ENCODE data around the gene LIPM. TPM values are rescaled to one million over a fixed set of nuclear protein-coding genes. Genes with fewer than 3 reads are reported as not detected.
A peak's percentile ranks its signal among the peaks of the same experiment; 100 is the strongest.

Gene LIPM, protein sequence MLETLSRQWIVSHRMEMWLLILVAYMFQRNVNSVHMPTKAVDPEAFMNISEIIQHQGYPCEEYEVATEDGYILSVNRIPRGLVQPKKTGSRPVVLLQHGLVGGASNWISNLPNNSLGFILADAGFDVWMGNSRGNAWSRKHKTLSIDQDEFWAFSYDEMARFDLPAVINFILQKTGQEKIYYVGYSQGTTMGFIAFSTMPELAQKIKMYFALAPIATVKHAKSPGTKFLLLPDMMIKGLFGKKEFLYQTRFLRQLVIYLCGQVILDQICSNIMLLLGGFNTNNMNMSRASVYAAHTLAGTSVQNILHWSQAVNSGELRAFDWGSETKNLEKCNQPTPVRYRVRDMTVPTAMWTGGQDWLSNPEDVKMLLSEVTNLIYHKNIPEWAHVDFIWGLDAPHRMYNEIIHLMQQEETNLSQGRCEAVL
- not detected in 2 replicates for total RNA-seq

DNA sequence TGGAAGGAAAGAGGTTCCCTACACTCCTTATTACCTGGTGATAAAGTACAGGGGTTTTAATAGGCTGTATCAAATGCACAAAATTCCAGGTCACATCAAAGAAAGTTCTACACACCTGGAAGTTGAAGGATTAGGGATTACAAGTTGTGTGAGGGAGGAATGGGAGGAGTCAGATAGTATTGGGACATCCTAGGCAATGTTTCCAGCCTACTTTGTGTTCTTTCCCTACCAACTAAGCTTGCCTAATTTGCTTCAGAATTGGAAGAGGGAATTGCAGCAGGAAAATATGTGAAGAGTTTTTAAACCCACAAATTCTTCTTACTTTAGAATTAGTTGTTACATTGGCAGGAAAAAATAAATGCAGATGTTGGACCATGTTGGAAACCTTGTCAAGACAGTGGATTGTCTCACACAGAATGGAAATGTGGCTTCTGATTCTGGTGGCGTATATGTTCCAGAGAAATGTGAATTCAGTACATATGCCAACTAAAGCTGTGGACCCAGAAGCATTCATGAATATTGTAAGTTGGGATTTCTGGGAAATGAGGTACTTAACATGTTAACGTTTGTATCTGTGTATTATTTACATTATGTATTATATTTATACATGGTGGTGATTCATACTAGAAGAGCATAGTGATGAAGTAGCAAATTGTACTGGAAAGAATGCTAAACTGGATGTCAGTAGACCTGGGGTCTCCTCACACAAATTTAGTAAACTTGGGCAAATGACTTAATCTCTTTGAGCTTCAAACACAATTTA lies at the start of gene LIPM:
Gene LIPM (plus strand): TSS at position 208 of the 763 bp plus-strand sequence. CDS start 167 bp downstream, at position 375.
- DNase-seq (ENCODE audit: low read depth) = no peak

DNA sequence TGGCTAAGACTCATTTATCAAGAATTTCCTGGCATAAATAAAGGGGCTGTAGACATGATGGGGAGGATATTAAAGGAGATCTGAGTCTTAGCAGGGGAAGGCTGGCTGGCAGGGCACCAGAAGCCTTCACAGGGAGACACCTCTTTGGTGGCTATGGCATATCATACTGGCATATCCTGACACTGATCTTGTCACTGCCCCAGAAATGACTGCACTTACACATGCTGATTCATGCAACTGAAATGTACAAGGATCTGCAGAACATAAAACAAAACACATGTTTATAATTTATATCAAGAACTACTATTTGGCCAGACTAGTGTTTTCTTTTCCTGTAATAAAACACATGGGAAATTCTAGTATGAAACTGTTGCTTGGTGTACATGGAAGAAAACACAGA lies 48.2 kb upstream of the LIPM start:
- peak; percentile 16 for DNase-seq (ENCODE audit: low read depth)

- no peak for DNase-seq (ENCODE audit: low read depth)
These were observed 46.8 kb upstream of the LIPM start for GRCh38 chr10:88755753-88756152.

DNA sequence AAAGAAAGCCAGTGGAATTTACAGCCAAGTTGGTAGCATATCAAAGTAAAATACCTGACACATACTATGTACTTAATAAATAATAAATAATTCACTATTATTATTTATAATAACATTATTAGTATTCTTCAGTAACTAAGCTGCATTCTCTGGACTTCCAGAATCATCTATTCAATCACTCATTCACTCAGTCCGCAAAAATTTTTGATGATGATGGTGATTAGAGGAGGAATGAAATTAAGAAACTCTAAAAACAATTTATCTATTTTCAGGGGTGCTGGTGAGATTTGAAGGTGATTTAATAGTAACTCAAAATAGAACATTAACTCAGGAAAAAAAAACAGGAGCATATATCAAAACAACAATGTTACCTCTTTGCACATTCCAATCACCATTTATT lies 45.9 kb upstream of the LIPM start:
- DNase-seq (ENCODE audit: low read depth) = no peak

- DNase-seq (ENCODE audit: low read depth) = no peak
These were observed 43.0 kb upstream of the LIPM start, which contains the start of gene LIPN for GRCh38 chr10:88759366-88760101. LIPN (plus strand) TSS chr10:88760020; CDS start chr10:88761406, 1,386 bp downstream.

GRCh38 chr10:88762906-88763305 lies 39.6 kb upstream of the LIPM start:
- DNase-seq (ENCODE audit: low read depth) = no peak

DNA sequence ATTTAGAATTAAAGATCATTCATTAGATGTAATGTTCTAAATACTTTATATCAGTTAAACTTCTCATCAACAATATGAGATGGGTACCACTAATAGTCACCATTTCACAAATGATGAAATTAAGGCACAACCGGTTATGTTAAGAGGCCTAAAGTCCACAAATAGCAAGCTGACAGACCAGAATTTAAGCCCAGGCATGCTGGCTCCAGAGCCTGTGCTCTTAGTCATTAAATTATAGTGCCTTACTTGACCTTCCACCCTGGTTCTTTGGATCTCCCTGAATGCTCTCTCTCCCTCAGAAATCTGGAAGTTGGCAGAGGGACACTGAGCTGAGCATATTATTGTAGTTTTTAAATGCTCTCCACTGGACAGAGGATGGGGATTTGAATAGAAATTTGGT lies 39.1 kb upstream of the LIPM start:
- DNase-seq (ENCODE audit: low read depth) = no peak

- no peak for DNase-seq (ENCODE audit: low read depth)
These were observed 38.4 kb upstream of the LIPM start for GRCh38 chr10:88764110-88764509.

DNA sequence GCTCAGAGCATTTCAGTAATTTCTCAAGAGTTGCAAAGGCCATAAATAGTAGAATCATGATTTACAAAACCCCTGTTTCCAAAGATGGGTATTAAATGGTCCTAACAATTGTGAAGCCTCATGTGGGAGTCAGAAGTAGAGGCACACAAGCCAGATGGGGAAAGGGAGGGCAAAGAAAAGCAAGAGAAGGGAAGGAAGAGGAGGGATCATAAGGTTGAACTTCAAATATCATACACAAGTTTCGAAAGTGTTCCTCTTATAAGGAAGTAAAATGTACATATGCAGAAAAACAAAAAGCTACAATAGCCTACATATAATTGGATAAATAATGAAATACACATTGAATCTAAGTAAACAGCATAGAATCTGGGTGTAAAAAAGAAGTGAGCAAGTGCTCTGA lies 36.7 kb upstream of the LIPM start:
- DNase-seq (ENCODE audit: low read depth) = no peak

- no peak for DNase-seq (ENCODE audit: low read depth)
These were observed 33.1 kb upstream of the LIPM start for GRCh38 chr10:88769384-88769783.

DNA sequence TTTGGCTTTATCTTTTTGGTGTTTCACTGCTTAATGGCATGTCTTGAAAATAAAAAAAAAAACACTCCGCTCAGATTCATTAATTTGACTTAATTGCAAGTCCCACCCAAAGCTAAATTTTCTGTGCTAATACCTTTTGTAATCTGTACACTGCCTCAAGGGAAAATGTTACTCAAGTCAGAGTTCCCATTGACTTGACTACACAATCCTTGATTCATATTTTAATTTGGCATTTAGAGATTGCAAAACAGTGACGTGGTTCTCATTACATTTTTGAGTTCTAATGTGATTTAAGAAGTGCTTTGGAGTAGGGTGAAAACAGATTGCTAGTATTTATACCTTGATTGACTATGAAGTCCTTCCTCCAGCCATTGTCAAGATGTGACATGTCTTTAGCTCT lies 21.3 kb upstream of the LIPM start:
- no peak for DNase-seq (ENCODE audit: low read depth)

DNA sequence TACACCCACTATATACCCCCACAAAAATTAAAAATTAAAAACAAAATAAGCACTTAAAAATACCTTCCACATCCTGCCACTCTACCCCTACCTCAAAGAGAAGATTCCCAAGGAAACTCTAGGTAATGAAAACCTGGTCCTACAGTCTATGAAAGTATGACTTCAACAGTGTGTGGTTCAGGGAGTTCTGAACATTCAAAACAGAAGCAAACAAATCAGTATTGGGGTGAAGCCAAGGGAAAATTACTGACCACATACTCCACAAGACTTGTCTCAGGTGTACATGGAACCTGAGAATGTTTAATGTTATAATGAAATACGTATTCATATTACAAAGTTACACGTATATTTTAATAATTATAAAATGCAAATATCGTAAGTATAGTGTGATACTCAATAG lies 20.3 kb upstream of the LIPM start:
- no peak for DNase-seq (ENCODE audit: low read depth)

DNA sequence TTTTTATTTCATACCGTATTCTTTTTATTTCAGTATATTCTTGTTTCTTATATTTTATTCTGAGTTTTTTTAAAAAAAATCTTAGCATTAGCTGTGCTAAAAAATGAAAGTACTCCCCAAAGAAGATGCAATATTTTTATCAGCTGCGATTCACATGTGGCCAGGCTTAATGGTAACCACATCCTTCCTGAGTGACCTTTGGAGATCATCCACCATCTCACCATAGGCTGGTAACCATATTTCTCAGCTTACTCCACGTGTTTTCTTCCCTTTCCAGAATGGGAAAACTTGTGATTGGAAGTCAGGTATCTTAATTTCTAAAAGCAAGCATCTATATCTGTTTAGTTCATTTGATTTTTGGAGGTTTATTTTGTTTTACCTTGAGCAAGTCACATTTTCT lies 18.8 kb upstream of the LIPM start:
- DNase-seq (ENCODE audit: low read depth) = no peak

GRCh38 chr10:88786032-88786770 lies 16.3 kb upstream of the LIPM start:
- no peak for DNase-seq (ENCODE audit: low read depth)

GRCh38 chr10:88787463-88787862 lies 15.1 kb upstream of the LIPM start:
- DNase-seq (ENCODE audit: low read depth) = no peak

DNA sequence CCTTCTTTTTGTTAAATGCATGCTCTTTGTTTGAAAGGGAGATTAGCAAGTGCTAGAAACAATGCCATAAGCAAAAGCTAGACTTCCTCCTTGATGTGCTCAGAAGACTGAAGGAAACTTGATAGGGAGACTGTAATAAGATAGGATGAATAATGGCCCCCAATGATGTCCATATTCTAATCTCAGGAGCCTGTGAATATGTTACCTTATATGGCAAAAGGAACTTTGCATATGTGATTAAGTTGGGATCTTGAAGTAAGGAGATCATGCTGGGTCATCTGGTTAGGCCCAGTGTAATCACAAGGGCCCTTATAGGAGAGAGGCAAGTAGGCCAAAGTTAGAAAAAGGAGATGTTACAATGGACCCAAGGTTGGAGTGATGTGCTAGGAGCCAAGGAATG lies 13.6 kb upstream of the LIPM start:
- no peak for DNase-seq (ENCODE audit: low read depth)

- peak; percentile 13 for DNase-seq (ENCODE audit: low read depth)
These were observed 10.6 kb upstream of the LIPM start for GRCh38 chr10:88791924-88792323.

DNA sequence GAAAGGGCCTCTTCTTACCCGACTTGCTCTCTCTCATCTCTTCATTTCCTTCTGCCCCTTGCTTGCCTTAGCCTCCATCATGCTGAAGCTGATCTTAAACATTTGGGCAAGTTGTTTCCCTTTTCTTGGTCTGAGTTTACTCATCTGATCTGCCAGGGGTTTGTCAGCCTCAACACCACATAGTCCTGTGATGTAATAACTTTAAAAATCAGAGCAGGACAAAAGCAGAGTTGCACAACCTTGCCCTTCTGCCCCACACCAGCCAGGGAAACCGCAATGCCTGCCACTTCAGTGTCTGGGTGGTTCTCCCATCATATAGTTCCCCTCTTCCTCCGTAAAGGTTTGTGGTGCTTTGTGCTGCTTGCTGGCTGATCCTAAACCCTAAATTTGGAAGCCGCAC lies 9.9 kb upstream of the LIPM start:
- DNase-seq (ENCODE audit: low read depth) = peak; percentile 77

GRCh38 chr10:88793712-88794299 lies 8.7 kb upstream of the LIPM start:
- peak; percentile 69 for DNase-seq (ENCODE audit: low read depth)

DNA sequence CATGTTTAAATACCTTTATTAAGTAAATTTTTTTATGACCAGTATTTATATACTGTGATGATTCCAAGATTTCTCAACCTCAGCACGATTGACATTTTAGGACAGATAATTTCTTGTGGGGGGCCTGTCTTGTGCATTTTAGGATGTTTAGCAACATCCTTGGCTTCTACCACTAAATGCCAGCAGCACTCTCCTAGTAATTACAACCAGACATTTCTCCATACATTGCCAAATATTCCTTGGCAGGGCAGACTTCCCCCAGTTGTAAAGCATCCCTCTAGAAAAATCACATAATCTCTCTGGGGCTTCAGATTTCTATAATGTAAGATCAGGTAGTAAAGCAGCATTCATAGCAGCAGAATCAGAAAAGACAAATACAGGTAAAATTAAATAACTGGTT lies 7.8 kb upstream of the LIPM start:
- no peak for DNase-seq (ENCODE audit: low read depth)
